Measurements from ENCODE around the gene MNAT1. TPM values are rescaled to one million over a fixed set of nuclear protein-coding genes. Genes with fewer than 3 reads are reported as not detected.
"Not testable (repeated sequence)": the region's sequence is repeated elsewhere in the genome, so short reads cannot be mapped to it uniquely, and the experiment has no call there.

Gene MNAT1
- total RNA-seq, 1 donor from 2014 or later, result 31.8 TPM

- DNase-seq (ENCODE audit: low spot score), result no peak
These were observed 143.6 kb downstream of the MNAT1 start for GRCh38 chr14:60878121-60878520.

- no peak for DNase-seq (ENCODE audit: low spot score)
These were observed 144.0 kb downstream of the MNAT1 start for GRCh38 chr14:60878536-60878935.

GRCh38 chr14:60882219-60882618 lies 147.7 kb downstream of the MNAT1 start:
- no peak for DNase-seq (ENCODE audit: low spot score)

GRCh38 chr14:60884134-60884533 lies 149.6 kb downstream of the MNAT1 start:
- DNase-seq (ENCODE audit: low spot score), result no peak

GRCh38 chr14:60890636-60891035 lies 156.1 kb downstream of the MNAT1 start:
- DNase-seq (ENCODE audit: low spot score), result not testable (repeated sequence)

GRCh38 chr14:60893911-60894310 lies 159.3 kb downstream of the MNAT1 start:
- DNase-seq (ENCODE audit: low spot score), result no peak

GRCh38 chr14:60904381-60904780 lies 169.8 kb downstream of the MNAT1 start:
- no peak for DNase-seq (ENCODE audit: low spot score)

GRCh38 chr14:60905923-60906322 lies 171.4 kb downstream of the MNAT1 start:
- DNase-seq (ENCODE audit: low spot score), result no peak

GRCh38 chr14:60915781-60916180 lies 181.2 kb downstream of the MNAT1 start:
- DNase-seq (ENCODE audit: low spot score), result no peak

- no peak for DNase-seq (ENCODE audit: low spot score)
These were observed 187.5 kb downstream of the MNAT1 start for GRCh38 chr14:60922050-60922449.

- no peak for DNase-seq (ENCODE audit: low spot score)
These were observed 190.7 kb downstream of the MNAT1 start for GRCh38 chr14:60925286-60925685.

- no peak for DNase-seq (ENCODE audit: low spot score)
These were observed 191.4 kb downstream of the MNAT1 start for GRCh38 chr14:60926002-60926401.

- DNase-seq (ENCODE audit: low spot score), result no peak
These were observed 196.7 kb downstream of the MNAT1 start for GRCh38 chr14:60931218-60931617.

GRCh38 chr14:60933920-60934655 lies 199.5 kb downstream of the MNAT1 start:
- no peak for DNase-seq (ENCODE audit: low spot score)

GRCh38 chr14:60935319-60935718 lies 200.8 kb downstream of the MNAT1 start:
- no peak for DNase-seq (ENCODE audit: low spot score)

- no peak for DNase-seq (ENCODE audit: low spot score)
These were observed 209.1 kb downstream of the MNAT1 start for GRCh38 chr14:60943637-60944032.

- DNase-seq (ENCODE audit: low spot score), result no peak
These were observed 209.6 kb downstream of the MNAT1 start for GRCh38 chr14:60944204-60944603.

- no peak for DNase-seq (ENCODE audit: low spot score)
These were observed 211.4 kb downstream of the MNAT1 start for GRCh38 chr14:60945984-60946383.

GRCh38 chr14:60946773-60947172 lies 212.2 kb downstream of the MNAT1 start:
- no peak for DNase-seq (ENCODE audit: low spot score)

GRCh38 chr14:60951776-60952435 lies 217.3 kb downstream of the MNAT1 start:
- DNase-seq (ENCODE audit: low spot score), result no peak

GRCh38 chr14:60956202-60956601 lies 221.6 kb downstream of the MNAT1 start:
- DNase-seq (ENCODE audit: low spot score), result no peak

- no peak for DNase-seq (ENCODE audit: low spot score)
These were observed 222.1 kb downstream of the MNAT1 start for GRCh38 chr14:60956632-60957031.

GRCh38 chr14:60958146-60958545 lies 223.6 kb downstream of the MNAT1 start:
- DNase-seq (ENCODE audit: low spot score), result no peak

Measured in mesenteric fat pad (tissue), 1 donor.